WERI-Rb-1 (cell line): ENCODE results near the gene SPRTN.

ENCODE experiments used
- DNase-seq: peaks from one replicate; pipeline ENCODE4 v3.0.0-alpha.2; 2020
- H3K27ac ChIP-seq: fragments of 250-450 bp; sonication (Bioruptor Pico); 2 replicates; pipeline ENCODE4 v1.5.1; 2020; ENCODE audit warnings: mild to moderate bottlenecking, moderate library complexity
- H3K27me3 ChIP-seq: fragments of 250-450 bp; sonication (Bioruptor Pico); 2 replicates; pipeline ENCODE4 v1.5.1; 2021; ENCODE audit warnings: mild to moderate bottlenecking, low read depth, moderate library complexity; ENCODE audit not compliant: insufficient read depth, severe bottlenecking
- H3K36me3 ChIP-seq: fragments of 250-450 bp; sonication (Bioruptor Pico); 2 replicates; pipeline ENCODE4 v1.5.1; 2020; ENCODE audit warnings: mild to moderate bottlenecking, moderate library complexity
- H3K4me3 ChIP-seq: 2 replicates; pipeline ENCODE4 v1.5.1; 2011; ENCODE audit warnings: low read depth, mild to moderate bottlenecking, control low read depth, low read length
- H3K9me3 ChIP-seq: fragments of 250-450 bp; sonication (Bioruptor Pico); 2 replicates; pipeline ENCODE4 v1.5.1; 2021; ENCODE audit warnings: mild to moderate bottlenecking, moderate library complexity; ENCODE audit not compliant: severe bottlenecking
- TF ChIP-seq, protein P1 (sequence below): IDR thresholded peaks from 2 replicates; pipeline ENCODE4 v1.5.1; 2011; ENCODE audit warnings: low read depth, mild to moderate bottlenecking, control low read depth, inconsistent platforms, low read length

The SPRTN gene

DNA sequence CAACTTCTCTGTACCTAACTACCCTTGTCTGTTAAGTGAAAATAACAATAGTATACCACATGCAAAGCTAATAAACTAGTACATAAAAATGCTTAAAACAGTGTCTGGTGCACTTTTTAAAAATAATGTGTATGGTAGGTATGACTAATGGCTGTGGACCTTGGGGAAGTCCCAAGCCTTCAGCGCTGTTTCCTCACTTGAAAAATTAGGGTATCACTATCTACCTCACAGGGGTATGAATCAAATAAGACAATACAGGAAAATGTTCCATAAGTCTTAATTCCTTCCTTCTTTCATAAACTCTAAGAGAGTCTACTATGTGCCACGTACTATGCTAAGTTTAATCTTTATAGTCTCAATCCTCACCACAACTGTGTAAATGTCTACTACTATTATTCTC, 52.0 kb downstream of the SPRTN start:
- no peak overlapping the region for H3K27ac ChIP-seq
- no peaks in the 10 kb centered on the region for H3K27me3 ChIP-seq
- TF ChIP-seq, protein P1, sequence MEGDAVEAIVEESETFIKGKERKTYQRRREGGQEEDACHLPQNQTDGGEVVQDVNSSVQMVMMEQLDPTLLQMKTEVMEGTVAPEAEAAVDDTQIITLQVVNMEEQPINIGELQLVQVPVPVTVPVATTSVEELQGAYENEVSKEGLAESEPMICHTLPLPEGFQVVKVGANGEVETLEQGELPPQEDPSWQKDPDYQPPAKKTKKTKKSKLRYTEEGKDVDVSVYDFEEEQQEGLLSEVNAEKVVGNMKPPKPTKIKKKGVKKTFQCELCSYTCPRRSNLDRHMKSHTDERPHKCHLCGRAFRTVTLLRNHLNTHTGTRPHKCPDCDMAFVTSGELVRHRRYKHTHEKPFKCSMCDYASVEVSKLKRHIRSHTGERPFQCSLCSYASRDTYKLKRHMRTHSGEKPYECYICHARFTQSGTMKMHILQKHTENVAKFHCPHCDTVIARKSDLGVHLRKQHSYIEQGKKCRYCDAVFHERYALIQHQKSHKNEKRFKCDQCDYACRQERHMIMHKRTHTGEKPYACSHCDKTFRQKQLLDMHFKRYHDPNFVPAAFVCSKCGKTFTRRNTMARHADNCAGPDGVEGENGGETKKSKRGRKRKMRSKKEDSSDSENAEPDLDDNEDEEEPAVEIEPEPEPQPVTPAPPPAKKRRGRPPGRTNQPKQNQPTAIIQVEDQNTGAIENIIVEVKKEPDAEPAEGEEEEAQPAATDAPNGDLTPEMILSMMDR, result no peak
- H3K4me3 ChIP-seq, result no peak overlapping the region
- no peaks in the 10 kb centered on the region for H3K9me3 ChIP-seq
- H3K36me3 ChIP-seq, result no peaks in the 10 kb centered on the region
- DNase-seq, result no peak

- H3K27me3 ChIP-seq, result no peaks in the 10 kb centered on the region
- no peak overlapping the region for H3K27ac ChIP-seq
- no peak for DNase-seq
- H3K36me3 ChIP-seq, result no peaks in the 10 kb centered on the region
- no peak overlapping the region for H3K4me3 ChIP-seq
- H3K9me3 ChIP-seq, result no peaks in the 10 kb centered on the region
- TF ChIP-seq, protein P1, result 0 out of 2 replicates have a peak, but pooled peaks have one; percentile 21
Observed at GRCh38 chr1:231392389-231393131, 54.5 kb downstream of the SPRTN start.

DNA sequence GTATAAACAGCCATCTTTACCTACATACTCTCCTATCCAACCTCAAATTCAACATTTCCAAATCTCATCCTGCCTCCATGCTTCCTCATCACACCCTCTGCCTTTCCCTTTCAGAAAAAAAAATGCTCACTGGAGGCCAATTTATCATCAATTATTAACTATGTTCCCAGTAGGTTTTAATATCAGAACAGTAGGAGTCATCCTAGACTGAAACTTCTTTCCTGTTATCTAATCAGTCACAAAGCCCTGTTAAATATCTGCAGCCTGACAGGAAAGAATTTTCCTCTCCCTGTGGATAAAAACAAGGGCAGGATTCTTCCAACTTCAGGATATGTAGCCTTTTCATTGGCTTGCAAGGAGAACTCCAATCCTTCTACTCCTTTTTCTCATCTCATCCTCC, 55.6 kb downstream of the SPRTN start:
- no peak for DNase-seq
- no peaks in the 10 kb centered on the region for H3K27me3 ChIP-seq
- H3K4me3 ChIP-seq, result no peak overlapping the region
- no peaks in the 10 kb centered on the region for H3K9me3 ChIP-seq
- TF ChIP-seq, protein P1, result no peak
- no peaks in the 10 kb centered on the region for H3K36me3 ChIP-seq
- no peak overlapping the region for H3K27ac ChIP-seq

DNA sequence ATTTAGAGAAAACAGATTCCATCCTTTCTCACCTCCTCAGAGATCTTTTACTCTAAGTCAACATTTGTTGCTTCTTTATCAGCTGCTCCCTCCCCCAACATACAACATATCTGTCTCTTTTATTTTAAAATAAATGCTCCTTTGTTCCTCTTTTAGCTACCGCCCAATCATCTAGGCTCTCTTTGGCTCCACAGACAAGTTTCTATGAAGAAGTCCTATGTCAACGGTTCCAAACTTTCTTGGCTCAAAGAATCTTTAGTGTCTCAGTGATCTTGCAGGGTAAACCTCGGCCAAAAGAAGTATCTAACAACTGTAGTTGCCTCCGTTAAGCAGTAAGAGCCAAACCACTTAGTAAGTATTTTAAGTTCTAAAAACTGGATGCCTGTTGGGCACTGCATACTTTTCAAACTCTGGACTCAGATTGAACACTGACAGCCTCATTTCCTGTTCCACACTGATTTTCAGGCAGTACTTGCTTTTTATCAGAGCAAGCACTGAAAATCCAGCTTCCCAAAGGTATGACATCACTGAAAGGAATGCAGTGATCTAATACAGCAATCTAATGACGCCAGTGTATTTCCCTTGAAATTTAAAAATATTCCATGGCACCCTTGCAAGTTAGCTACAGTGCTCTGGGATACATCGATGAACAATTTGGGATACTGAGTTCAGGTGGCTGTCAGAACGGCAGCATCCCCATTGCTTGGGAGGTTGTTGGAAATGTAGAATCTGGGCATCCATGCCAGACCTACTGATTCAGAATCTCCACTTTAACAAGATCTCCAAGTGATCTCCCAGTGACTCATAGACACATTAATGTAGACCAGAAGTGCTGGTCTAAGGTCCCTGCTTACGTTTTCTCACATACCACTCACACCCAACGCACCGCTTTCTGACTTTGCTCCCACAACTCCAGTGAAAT, 57.2 kb downstream of the SPRTN start:
- no peak for DNase-seq
- no peaks in the 10 kb centered on the region for H3K9me3 ChIP-seq
- H3K27me3 ChIP-seq, result no peaks in the 10 kb centered on the region
- H3K27ac ChIP-seq, result no peak overlapping the region
- H3K4me3 ChIP-seq, result no peak overlapping the region
- TF ChIP-seq, protein P1, result no peak
- H3K36me3 ChIP-seq, result no peaks in the 10 kb centered on the region

DNA sequence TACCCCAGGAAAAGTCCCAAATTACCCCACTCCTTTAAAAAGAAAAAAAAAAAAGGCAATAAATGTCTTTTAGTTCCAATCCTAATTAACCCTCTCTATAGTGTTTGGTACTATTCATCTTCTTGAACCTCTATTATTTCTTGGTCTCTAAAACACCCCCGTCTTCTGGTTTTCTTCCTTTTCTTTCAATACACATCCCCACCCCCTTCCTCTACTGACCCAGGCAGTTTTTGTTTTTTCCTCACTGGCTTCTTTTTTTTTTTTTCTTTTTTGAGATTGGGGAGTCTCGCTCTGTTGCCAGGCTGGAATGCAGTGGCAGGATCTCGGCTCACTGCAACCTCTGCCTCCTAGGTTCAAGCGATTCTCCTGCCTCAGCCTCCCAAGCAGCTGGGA, 57.9 kb downstream of the SPRTN start:
- no peaks in the 10 kb centered on the region for H3K27me3 ChIP-seq
- H3K27ac ChIP-seq, result no peak overlapping the region
- TF ChIP-seq, protein P1, result no peak
- no peak for DNase-seq
- H3K9me3 ChIP-seq, result no peaks in the 10 kb centered on the region
- H3K4me3 ChIP-seq, result no peak overlapping the region
- no peaks in the 10 kb centered on the region for H3K36me3 ChIP-seq
